ENCODE results near the gene ANKRD13B. TPM values are rescaled to one million over a fixed set of nuclear protein-coding genes. Genes with fewer than 3 reads are reported as not detected.

The ANKRD13B gene
- total RNA-seq, 1 experiment from 2014 or later: 17.9 TPM

DNA sequence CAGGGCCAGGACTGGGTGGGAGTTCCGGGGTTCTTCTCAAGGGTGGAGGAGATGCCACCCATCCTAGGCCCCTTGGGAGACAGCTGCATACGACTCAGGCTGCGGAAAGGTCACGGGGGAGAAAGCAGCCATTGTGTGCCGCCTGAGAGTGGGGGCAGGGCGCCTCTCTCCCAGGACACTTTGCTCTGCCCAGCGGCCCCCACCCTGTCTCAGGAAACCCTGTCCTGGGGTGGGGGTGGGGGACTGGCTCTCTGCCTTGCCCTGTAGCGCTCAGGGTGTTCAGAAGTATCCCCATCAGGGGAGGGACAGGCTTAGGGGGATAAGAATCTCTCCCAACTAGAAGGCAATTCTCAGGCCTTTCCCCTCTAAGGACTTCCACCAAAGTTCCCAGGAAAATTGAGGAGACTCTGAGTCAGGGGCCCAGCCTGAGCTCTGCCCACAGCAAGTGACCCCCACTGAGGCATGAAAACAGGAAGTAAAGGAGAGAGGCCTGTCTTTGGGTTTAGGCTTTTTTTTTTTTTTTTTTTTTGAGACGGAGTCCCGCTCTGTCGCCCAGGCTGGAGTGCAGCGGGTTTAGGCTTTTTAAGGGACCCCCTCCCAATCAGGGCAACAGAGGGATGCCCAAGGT is 8.4 kb upstream of the ANKRD13B start:
- no TSS peak for BruUV-seq (replicated peaks)
- H3K9me3 Mint-ChIP-seq (ENCODE audit: unreplicated experiment): no peaks in the 10 kb centered on the region
- H3K4me1 Mint-ChIP-seq (ENCODE audit: insufficient read depth, unreplicated experiment): peaks cover 40% of the 10 kb centered on the region
- CTCF ChIA-PET: interaction anchor here (0.6 to 6.8 kb wide), 5 partner anchors 7 to 437 kb away, joined by 3 to 89 read pairs (median 4); partner anchors contain the start of genes ABHD15, ANKRD13B and TP53I13
- no peak for DNase-seq (ENCODE audit: unreplicated experiment)
- H3K36me3 Mint-ChIP-seq (ENCODE audit: insufficient read depth, unreplicated experiment): peaks cover 24% of the 10 kb centered on the region
- POLR2A ChIA-PET: interaction anchor here (1.1 to 4.4 kb wide), 3 partner anchors 7 to 17 kb away, joined by 4 to 81 read pairs (median 6); partner anchors contain the start of gene ANKRD13B
- intact Hi-C loops (cut with micrococcal nuclease): loop anchor here (5.0 kb wide), 1 partner anchor 508 kb away; no protein-coding TSS in a partner anchor
- no peak overlapping the region for H3K4me3 Mint-ChIP-seq (ENCODE audit: unreplicated experiment)
- H3K27me3 Mint-ChIP-seq (ENCODE audit: insufficient read depth, unreplicated experiment): no peaks in the 10 kb centered on the region
- peak overlapping the region; percentile 84 for H3K27ac Mint-ChIP-seq (ENCODE audit: low read depth, unreplicated experiment)
- TF ChIP-seq, protein P1, sequence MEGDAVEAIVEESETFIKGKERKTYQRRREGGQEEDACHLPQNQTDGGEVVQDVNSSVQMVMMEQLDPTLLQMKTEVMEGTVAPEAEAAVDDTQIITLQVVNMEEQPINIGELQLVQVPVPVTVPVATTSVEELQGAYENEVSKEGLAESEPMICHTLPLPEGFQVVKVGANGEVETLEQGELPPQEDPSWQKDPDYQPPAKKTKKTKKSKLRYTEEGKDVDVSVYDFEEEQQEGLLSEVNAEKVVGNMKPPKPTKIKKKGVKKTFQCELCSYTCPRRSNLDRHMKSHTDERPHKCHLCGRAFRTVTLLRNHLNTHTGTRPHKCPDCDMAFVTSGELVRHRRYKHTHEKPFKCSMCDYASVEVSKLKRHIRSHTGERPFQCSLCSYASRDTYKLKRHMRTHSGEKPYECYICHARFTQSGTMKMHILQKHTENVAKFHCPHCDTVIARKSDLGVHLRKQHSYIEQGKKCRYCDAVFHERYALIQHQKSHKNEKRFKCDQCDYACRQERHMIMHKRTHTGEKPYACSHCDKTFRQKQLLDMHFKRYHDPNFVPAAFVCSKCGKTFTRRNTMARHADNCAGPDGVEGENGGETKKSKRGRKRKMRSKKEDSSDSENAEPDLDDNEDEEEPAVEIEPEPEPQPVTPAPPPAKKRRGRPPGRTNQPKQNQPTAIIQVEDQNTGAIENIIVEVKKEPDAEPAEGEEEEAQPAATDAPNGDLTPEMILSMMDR (IDR thresholded peaks at IDR 0.05; ENCODE audit: unreplicated experiment): no peak

DNA sequence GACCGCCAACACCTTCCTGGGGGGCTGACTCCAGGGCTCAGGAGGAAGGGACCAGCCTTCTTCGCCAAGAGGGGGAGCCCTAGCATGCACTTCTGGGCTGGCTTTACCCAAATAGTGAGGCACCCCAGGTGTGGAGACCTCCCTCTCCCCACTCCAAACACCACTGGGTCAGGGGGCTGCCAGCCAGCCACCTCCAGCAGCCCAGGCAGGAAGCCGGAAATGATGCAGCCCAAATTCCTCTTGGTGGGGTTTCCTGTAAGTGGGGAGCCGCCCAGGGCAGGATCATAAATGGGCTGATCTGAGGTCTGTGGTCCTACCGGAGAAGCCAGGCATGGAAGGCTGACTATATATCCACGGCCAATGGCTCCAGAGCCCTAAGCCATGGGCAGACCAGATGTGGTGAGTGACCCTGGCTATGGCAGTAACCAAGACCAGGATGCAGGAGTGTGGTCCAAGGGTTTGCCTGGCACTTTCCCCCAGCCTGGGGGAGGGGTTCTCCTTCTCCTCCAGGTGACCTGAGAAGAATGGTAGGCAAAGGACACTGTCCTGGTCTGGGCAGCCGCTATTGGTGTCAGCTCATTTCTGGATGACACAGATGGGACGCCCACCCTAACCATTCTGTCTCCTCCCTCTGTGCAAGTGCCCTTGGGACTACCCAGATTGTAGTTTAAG is 7.7 kb upstream of the ANKRD13B start:
- Mint-ChIP-seq H3K27me3 (ENCODE audit: insufficient read depth, unreplicated experiment) (no peaks in the 10 kb centered on the region), H3K9me3 (ENCODE audit: unreplicated experiment) (no peaks in the 10 kb centered on the region), H3K4me1 (ENCODE audit: insufficient read depth, unreplicated experiment) (peaks cover 42% of the 10 kb centered on the region), H3K36me3 (ENCODE audit: insufficient read depth, unreplicated experiment) (peaks cover 23% of the 10 kb centered on the region), H3K27ac (ENCODE audit: low read depth, unreplicated experiment) (no peak overlapping the region), H3K4me3 (ENCODE audit: unreplicated experiment) (no peak overlapping the region)
- POLR2A ChIA-PET: interaction anchor here (0.7 to 1.4 kb wide), 2 partner anchors 16 to 100 kb away, joined by 3 to 4 read pairs; no protein-coding TSS in a partner anchor
- no peak for DNase-seq (ENCODE audit: unreplicated experiment)
- no TSS peak for BruUV-seq (replicated peaks)
- TF ChIP-seq, protein P1 (IDR thresholded peaks at IDR 0.05; ENCODE audit: unreplicated experiment): no peak
- CTCF ChIA-PET: interaction anchor here (0.6 to 1.6 kb wide), 2 partner anchors 11 to 227 kb away, joined by 3 to 5 read pairs; no protein-coding TSS in a partner anchor
- intact Hi-C loops (cut with micrococcal nuclease): no loop called here

DNA sequence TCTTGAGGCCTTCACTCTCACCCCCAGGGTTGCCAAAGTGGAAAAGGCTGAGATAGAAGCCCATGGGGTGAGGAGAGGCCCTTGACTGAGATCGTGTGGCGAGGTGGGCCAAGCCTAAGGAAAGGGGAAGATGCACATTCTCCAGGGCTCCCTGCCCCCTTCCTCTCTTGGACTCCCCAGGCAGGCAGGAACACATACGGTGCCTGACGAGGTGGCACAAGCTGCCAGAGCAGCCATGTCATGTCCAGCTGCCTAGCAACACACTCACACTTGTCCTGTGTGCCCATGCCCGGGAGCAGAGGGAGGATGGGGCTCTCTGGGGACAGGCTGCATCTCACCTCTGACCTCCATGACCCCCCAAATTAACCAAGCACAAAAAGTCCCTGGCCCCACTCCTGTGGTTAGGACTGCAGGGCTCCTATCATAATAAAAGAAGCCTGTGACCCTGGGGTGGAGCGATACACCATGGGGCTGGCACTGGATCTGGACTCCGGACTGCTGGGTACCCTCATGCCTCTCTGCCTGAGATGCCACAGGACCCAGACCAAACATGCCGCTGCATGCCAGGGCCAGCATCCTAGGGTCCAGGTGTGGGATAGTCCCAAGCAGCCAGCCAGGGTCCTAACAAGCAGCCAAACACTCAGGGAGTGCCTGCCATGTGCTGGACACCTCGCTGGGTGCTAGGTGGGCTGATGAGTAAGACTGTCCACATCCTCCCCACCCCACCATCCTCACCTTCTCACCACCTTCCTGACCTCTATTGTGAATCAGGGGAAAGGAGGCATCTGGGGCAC is 6.1 kb upstream of the ANKRD13B start:
- CTCF ChIA-PET: interaction anchor here (0.6 to 1.6 kb wide), 8 partner anchors 12 to 387 kb away, joined by 3 to 8 read pairs (median 4); no protein-coding TSS in a partner anchor
- peaks cover 43% of the 10 kb centered on the region for H3K4me1 Mint-ChIP-seq (ENCODE audit: insufficient read depth, unreplicated experiment)
- TF ChIP-seq, protein P1 (IDR thresholded peaks at IDR 0.05; ENCODE audit: unreplicated experiment): no peak
- H3K9me3 Mint-ChIP-seq (ENCODE audit: unreplicated experiment): no peaks in the 10 kb centered on the region
- peak overlapping the region; percentile 16 for H3K27ac Mint-ChIP-seq (ENCODE audit: low read depth, unreplicated experiment)
- no peaks in the 10 kb centered on the region for H3K27me3 Mint-ChIP-seq (ENCODE audit: insufficient read depth, unreplicated experiment)
- BruUV-seq (replicated peaks): no TSS peak
- H3K4me3 Mint-ChIP-seq (ENCODE audit: unreplicated experiment): peak overlapping the region; percentile 83
- POLR2A ChIA-PET: interaction anchor here (0.6 to 2.7 kb wide), 7 partner anchors 17 to 882 kb away, joined by 3 to 10 read pairs (median 3); partner anchors contain the start of gene TAOK1
- peaks cover 17% of the 10 kb centered on the region for H3K36me3 Mint-ChIP-seq (ENCODE audit: insufficient read depth, unreplicated experiment)
- no peak for DNase-seq (ENCODE audit: unreplicated experiment)
- intact Hi-C loops (cut with micrococcal nuclease): no loop called here

Data from MCF 10A (cell line).